ENCODE data around the gene DNAH17.

DNA sequence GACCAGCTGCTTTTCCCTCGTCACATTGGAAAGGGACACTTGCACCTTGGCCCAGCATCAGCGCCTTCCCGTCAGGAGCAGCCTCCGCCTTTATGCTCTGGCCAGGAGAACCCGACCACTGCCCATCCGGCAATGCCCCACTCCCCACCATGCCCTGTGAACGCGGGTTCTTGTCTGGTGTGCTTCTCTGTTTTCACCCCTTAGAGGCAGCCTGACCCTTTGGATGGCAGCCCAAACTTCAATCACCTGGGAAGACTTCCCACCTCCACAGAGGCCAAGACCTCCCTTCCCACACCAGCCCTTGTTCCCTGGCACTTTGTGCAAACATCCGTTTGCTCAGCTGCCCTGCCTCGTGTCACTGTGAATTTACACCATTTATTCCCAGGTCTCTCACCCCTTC, 87.0 kb downstream of the DNAH17 start:
- TF ChIP-seq, protein P1, sequence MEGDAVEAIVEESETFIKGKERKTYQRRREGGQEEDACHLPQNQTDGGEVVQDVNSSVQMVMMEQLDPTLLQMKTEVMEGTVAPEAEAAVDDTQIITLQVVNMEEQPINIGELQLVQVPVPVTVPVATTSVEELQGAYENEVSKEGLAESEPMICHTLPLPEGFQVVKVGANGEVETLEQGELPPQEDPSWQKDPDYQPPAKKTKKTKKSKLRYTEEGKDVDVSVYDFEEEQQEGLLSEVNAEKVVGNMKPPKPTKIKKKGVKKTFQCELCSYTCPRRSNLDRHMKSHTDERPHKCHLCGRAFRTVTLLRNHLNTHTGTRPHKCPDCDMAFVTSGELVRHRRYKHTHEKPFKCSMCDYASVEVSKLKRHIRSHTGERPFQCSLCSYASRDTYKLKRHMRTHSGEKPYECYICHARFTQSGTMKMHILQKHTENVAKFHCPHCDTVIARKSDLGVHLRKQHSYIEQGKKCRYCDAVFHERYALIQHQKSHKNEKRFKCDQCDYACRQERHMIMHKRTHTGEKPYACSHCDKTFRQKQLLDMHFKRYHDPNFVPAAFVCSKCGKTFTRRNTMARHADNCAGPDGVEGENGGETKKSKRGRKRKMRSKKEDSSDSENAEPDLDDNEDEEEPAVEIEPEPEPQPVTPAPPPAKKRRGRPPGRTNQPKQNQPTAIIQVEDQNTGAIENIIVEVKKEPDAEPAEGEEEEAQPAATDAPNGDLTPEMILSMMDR (IDR thresholded peaks at IDR 0.05) = no peak
- no peak for TF ChIP-seq ZFX (IDR thresholded peaks at IDR 0.05; ENCODE audit: borderline replicate concordance)

All from 22Rv1 (cell line).